ENCODE measurements around the gene PRPSAP2.

The PRPSAP2 gene

GRCh38 chr17:18957831-18958230, 99.9 kb downstream of the PRPSAP2 start:
- DNase-seq (ENCODE audit: low read depth) = no peak
- no peak for TF ChIP-seq CTCF (IDR thresholded peaks at IDR 0.05; ENCODE audit: low read length, missing control alignments)
- no peak overlapping the region for H3K4me3 ChIP-seq (replicated peaks; ENCODE audit: low read depth, low read length)

- DNase-seq (ENCODE audit: low read depth) = no peak
- TF ChIP-seq CTCF (IDR thresholded peaks at IDR 0.05; ENCODE audit: low read length, missing control alignments) = no peak
- no peak overlapping the region for H3K4me3 ChIP-seq (replicated peaks; ENCODE audit: low read depth, low read length)
Measured at GRCh38 chr17:18958611-18959010, 100.7 kb downstream of the PRPSAP2 start.

GRCh38 chr17:18959071-18959844, 101.3 kb downstream of the PRPSAP2 start:
- no peak for TF ChIP-seq CTCF (IDR thresholded peaks at IDR 0.05; ENCODE audit: low read length, missing control alignments)
- H3K4me3 ChIP-seq (replicated peaks; ENCODE audit: low read depth, low read length) = no peak overlapping the region
- no peak for DNase-seq (ENCODE audit: low read depth)

- TF ChIP-seq CTCF (IDR thresholded peaks at IDR 0.05; ENCODE audit: low read length, missing control alignments) = no peak
- H3K4me3 ChIP-seq (replicated peaks; ENCODE audit: low read depth, low read length) = no peak overlapping the region
- no peak for DNase-seq (ENCODE audit: low read depth)
Measured at GRCh38 chr17:18959845-18960240, 101.9 kb downstream of the PRPSAP2 start.

- no peak overlapping the region for H3K4me3 ChIP-seq (replicated peaks; ENCODE audit: low read depth, low read length)
- DNase-seq (ENCODE audit: low read depth) = no peak
- TF ChIP-seq CTCF (IDR thresholded peaks at IDR 0.05; ENCODE audit: low read length, missing control alignments) = no peak
Measured at GRCh38 chr17:18960241-18960665, 102.3 kb downstream of the PRPSAP2 start.

GRCh38 chr17:18960803-18961511, 103.0 kb downstream of the PRPSAP2 start:
- peak; percentile 85 for TF ChIP-seq CTCF (IDR thresholded peaks at IDR 0.05; ENCODE audit: low read length, missing control alignments)
- no peak overlapping the region for H3K4me3 ChIP-seq (replicated peaks; ENCODE audit: low read depth, low read length)
- DNase-seq (ENCODE audit: low read depth) = peak; percentile 71
